Endothelial cell of hepatic sinusoid (primary cell): ENCODE results near the gene MAGOHB.
"Not testable (repeated sequence)": the region's sequence is repeated elsewhere in the genome, so short reads cannot be mapped to it uniquely, and the experiment has no call there.

Source experiments
- in situ Hi-C: cut with HindIII; loops from 2 replicates; pipeline ENCODE4 v1.10.0; 2017; ENCODE audit warnings: low sequenced_read_pairs

The MAGOHB gene

DNA sequence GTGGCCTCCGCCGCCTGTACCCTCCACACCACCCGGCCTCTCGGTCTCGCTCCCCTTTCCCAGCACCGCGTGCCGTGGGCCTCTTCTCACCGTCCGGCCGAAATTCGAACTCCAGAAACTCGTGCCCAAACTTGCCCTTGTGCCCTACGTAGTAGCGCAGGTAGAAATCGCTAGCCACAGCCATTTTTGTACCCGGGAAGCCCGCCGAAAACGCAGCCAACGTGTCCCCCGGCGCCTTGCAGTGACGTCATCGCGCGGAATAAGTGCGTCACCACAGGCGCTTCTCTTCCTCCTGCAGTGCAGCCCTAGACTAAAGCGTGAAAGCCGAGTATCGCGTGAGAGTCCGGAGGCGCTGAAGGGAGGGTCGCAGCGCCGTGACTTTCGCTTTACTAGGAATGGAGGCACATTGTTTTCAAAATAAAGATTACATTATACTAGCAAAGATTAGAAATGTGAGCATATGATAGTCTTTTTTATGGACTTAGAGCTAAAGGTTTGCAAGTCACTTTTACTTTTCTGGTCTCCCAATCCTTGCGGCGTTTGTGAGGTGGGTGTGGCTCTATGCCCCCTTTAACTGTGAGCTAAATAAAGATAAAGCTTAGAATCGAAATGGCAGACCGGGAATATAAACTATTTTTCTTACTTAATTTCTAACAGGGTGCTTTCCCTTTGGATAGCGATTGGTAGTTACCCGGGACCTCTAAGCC is at the start of gene MAGOHB:
TSS of gene MAGOHB (minus strand) at position 261 of the 707 bp plus-strand sequence. CDS start at position 184, 77 bp downstream.
- in situ Hi-C loops: no loop called here

DNA sequence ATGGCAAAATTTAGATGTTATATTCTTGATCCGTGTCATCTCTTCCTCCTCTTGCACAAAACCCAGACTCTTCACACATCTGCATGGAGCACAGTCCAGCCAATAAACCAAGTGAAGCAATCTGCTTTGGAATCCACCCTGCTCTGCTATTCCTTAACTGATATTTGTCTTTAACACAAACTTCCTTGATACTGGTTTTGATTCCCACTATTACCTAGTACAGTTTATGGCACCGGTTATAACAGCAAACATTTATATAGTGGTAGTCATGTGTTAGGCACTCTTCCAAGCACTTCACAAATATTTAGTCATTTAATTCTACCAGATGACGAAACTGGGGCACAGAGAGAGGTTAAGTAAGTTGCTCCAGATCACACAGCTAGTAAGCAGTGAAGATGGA is 47.9 kb upstream of the MAGOHB start:
- in situ Hi-C loops: no loop called here

DNA sequence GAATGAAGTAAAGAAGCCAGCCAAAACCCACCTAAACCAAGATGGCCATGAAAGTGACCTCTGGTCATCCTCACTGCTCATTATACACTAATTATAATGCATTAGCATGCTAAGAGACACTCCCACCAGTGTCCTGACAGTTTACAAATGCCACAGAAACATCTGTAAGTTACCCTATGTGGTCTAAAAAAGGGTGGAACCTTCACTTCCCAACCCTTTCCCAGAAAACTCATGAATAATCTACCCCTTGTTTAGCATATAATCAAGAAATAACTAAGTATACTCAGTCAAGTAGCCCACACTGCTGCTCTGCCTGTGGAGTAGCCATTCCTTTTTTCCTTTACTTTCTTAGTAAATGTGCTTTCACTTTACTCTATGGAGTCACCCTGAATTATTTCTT is 40.6 kb upstream of the MAGOHB start:
- in situ Hi-C loops: no loop called here

DNA sequence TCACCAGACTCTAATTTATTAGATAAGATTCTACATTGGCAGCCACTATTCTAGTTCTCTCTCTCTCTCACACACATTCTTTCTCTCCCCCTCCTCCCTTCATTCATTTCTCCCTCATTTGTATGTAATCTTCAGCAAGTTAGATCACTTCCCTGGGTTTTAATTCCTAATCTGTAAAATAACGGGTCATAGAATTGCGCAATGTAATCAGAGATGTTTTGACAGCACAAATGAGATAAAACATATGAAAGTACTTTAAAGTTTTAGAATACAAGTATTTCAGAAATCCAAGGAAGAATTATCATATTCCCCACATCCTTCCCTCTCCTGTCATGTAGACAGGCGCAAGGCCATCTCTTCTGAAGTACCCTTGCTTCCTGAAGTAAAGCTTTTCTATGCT is 38.8 kb upstream of the MAGOHB start:
- in situ Hi-C loops: no loop called here

DNA sequence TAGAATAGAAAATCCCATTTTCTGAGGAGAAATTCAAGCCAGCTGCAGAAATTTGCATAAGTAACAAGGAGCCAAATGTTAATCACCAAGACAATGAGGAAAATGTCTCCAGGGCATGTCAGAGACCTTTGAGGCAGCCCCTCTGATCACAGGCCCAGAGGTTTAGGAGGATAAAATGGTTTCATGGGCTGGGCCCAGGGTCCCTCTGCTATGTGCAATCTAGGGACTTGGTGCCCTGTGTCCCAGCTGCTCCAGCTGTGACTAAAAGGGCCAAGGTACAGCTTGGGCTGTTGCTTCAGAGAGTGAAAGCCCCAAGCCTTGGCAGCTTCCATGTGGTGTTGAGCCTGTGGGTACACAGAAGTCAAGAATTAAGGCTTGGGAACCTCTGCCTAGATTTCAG is 33.2 kb upstream of the MAGOHB start:
- in situ Hi-C loops: not testable (repeated sequence)

DNA sequence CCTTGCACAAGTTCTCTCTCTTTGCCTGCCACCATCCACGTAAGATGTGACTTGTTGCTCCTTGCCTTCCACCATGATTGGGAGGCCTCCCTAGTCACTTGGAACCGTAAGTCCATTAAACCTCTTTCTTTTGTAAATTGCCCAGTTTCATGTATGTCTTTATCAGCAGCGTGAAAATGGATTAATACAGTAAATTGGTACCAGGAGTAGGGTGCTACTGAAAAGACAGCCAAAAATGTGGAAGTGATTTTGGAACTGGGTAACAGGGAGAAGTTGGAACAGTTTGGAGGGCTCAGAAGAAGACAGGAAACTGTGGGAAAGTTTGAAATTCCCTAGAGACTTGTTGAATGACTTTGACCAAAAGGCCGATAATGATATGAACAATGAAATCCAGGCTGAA is 32.5 kb upstream of the MAGOHB start:
- in situ Hi-C loops: no loop called here

DNA sequence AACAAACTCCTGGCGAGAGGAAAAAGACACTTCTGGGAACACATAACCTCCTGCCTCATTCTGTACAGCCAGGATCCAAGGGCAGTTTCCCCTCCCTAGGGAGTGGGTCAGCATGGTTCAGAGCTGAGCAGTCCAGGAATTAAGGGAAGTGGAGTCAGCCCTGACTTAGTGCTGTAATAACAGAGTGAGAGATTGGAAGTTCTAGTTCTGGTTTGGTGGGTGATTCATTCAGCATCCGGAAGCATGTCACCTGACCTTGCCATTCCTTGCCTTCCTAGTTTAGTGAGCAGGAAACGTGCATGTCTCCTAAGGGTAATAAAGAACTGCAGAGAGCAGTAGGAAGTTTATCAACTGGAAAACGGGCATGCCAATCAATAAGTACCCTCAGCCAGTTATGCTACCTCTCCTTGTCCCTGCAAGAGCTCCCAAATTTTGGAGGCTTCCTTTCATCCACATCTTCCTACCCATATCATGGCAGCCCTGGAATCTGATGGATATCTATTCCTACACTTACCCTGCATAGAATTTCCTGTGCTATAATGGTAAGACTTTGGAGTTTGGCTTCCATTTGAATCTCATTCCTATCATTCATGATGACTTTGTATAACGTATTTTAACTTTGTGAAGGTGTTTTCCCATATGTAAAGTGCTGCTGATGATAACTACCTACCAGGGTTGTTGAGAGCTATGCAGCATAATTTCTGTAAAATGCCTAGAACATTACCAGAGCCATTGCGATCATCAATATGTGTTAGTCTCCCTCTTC is 28.5 kb upstream of the MAGOHB start:
- in situ Hi-C loops: no loop called here

DNA sequence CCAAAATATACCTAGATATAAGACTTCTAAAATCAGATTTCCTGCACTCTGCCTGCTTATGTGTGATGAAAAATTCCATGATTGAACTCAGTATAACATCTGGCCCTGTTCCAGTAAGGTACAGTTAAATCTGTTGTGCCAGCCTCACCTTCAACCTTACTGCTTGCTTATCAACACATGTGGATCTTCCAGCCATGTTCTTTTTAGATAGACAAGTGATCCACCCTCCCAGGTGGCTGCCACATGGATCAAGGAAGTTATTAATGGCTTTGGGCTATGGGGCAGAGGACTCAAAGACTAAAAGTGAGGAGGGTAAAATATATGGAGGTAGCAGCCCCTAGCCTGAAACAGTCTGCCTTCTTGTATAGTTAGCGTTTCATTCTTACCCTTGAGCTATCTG is 25.3 kb upstream of the MAGOHB start:
- in situ Hi-C loops: no loop called here

DNA sequence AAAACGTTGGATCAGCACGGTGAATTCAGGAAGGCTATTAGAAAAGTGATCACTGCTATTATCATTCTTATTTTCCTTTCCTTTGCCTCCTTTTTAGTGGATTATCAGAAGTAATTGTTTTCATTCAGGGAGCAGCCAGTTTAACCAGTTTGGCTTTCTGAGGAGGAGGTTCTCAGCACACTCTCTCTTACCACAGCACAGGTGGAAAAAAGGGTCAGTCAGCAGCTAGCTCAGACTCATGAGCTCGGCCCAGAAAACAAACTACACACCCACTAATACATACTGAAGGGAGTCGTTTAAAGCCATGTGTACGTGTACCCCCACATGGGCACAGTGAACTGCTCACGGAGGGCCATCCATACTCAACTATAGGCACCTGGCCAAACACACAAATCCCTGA is 23.2 kb upstream of the MAGOHB start:
- in situ Hi-C loops: no loop called here

DNA sequence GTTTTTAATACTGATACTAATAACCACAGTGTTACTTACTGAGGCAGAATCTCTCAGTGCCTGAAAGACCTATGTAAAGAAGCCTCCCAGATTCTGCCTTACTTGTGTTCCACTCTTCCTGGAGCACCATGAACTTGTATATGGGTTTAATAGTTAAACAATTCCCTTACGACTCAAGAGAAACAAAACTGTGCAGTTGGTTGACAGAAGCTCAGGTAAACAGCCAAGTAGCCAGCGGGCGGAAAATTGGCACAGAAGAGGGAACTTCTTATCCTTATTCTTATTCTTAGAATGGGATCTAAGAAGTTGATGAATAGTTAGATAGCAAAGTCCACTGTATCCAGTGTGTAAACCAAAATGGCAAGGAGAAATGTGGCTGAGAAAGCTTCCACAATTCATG is 22.7 kb upstream of the MAGOHB start:
- in situ Hi-C loops: no loop called here

DNA sequence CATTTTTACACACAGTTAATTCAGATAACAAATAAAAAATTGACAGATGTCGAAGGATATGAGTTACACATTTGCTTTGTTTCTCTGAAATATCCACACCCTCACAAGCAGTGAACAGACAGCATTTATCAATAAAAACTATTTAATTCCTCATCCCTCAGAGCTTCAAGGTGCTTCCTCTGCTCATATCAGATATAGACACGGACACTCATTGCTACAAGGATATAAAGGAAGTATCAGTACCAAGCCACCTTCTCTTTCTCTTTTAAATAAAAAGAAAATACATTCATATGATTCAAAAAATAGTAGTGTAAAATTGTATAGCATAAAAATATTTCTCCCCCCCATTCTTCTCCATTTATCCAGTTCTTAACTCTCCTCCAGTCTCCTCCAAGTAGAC is 21.9 kb upstream of the MAGOHB start:
- in situ Hi-C loops: no loop called here

DNA sequence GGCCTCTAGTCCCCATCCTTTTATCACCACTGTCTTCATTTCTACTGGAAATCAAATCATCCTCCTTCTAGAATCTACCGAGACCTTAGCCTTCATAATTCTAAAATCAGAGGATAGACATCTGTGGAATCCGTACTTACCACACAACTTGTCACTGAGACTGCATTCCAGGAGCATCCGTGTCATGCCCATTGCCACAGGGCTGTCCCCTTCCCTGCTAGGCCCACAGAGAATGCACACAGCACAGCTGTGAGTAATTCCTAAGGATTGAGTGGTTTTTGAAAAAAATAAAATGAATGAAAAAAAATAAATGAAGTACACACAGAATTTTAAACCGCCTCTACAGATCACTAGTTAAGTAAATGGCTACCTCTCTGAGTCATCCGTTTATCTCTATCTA is 21.0 kb upstream of the MAGOHB start:
- in situ Hi-C loops: no loop called here

DNA sequence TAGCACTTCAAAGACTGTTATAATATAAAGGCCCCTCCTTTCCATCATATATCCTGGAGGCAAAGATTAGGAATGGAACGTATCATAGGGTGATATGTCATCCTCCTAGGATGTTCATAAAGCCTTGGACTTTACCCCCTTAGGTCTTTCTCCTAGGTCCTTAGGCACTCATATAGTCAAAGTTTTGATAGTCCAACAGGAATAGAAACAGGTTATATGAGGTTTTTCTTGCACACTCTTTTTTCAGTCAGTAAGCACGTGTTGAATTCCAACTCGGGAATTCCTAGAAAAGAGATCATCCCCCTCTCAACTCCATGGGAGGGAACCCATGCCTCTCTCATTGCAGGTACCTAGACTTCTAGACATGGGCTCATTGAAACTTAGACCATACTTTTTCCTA is 20.1 kb upstream of the MAGOHB start:
- in situ Hi-C loops: no loop called here

DNA sequence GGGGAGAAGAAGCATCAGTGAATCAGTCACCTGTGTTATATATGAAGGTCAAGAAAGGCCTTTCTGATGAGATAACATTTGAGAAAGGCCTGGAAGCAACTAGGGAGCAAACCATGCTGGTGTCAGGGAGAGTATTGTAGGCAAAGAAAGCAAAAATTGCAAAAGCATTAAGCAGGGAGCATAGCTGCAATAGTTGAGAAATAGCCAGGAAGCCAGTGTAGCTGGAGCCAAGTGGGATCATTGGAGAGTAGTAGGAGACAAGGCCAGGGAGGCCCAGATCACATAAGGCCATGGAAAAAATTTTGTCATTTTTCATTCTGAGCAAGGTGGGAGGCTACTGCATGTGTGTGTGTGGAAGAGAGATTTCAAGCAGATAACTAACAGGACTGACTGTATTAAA is 18.8 kb upstream of the MAGOHB start:
- in situ Hi-C loops: no loop called here

DNA sequence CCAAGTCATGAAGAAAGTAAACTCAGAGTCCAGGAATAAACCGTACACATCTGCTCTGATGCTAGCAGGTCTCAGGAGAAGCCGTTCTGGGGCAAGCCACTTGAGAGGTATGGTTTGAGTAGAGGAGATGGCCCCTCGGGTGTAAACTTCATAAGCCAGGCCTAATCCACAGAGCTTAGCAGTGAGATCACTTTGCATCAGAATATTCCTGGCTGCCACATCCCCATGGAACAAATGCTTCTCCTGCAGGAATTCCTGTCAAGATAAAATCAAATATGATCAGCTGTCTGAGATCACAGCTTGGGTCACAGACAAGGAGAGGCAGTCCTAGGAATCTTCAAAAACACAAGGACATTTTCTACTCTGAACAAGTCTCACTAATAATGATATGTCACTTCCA is 11.2 kb upstream of the MAGOHB start:
- in situ Hi-C loops: loop anchor here (5.0 kb wide), 1 partner anchor 88 kb away; no protein-coding TSS in a partner anchor

DNA sequence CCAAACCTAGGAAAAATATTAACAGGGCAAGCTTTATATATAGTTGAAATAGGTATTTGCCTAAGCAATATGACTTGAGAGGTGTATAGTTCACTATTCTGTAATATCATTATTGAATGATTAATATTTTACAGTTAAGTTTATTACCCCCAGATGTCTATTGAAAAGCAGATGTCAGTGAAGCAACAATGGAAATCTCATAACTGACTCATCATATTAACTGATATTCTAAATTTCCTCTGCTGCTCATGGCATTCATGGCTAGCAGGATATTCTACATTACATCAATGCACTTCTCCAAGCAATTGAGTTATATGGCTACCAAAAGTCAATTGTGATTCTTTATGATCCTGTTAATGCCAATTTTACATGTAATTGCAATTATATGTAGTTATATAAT is 9.7 kb upstream of the MAGOHB start:
- in situ Hi-C loops: loop anchor here (5.0 kb wide), 1 partner anchor 89 kb away; no protein-coding TSS in a partner anchor

DNA sequence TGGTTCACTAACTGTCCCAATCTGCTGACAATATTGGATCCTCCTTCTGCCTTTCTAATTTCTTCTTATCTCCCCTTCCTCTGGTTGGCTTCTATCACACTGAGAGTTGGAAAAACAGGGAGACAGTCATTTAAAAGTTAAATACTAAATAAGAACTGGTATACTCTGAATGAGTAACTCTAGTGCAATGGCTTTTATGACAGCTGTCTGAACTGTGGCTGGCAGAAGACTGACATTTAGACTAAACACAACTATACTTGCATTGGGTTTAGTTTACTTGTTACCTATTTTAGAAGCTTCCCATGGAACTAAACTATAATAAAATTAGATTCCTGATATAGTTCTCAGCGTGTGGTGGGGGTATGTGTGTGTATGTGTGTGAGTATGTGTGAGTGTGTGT is 7.9 kb upstream of the MAGOHB start:
- in situ Hi-C loops: loop anchor here (5.0 kb wide), 1 partner anchor 91 kb away; no protein-coding TSS in a partner anchor

DNA sequence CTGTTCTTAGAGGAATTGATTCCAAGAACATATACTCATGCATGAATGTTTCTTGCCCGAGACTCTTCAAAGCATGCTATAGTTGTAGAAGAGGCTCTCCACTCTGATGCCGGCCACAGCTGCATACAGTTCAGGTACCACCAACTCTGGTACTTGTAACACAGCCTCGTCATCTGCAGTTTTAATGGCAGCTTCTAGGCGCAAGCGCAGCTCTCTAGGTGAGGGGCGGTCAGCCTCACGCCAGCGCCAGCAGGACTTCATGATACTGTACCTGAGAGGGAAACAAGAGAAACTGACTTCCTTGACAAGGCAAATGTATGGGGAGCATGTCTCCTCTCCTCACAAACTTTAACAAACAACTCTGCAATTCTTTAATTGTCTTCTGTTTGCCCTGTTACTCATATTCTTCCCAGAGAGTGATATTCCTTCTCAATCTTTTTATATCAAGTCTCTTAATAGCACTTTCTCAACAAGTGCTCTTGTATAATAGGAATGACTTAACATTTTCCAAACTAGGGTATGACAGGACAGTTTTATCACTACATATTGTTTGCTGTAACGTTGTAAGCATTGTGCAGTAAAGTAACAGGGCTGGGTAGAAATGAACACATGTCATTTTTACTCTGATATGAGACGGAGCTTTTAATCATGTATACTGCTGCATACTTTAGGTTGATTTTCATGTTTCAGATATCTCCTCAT is 6.8 kb upstream of the MAGOHB start:
- in situ Hi-C loops: loop anchor here (5.0 kb wide), 1 partner anchor 92 kb away; no protein-coding TSS in a partner anchor

DNA sequence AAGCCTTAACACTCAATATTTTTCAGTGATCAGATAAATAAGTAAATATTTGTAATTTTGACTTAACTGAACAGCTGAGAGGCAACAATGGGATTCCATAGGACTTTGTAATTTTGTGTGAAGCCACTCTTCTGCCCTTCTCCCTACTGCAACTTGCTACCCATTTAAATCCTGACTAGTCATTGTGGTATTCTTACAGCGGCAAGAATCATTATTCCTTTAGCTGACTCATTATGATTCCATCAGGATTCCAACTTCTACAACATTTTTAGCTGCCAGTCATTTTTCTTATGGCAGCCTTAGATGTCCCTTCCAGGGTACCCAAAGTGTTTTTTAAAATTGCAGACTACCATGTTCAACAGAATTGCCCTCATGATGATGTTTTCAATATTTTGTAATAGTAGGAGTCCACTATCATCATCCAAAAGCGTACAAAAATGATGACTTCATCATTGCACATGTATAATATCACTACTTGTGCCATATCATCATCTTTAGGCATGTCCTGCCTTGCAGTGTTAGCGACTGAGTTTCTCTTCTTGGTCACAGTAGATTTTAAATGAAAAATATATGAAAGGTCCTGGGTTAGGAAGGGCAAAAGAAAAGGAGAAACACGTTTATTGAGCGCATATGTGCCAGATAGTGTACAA is 5.1 kb upstream of the MAGOHB start:
- in situ Hi-C loops: no loop called here

DNA sequence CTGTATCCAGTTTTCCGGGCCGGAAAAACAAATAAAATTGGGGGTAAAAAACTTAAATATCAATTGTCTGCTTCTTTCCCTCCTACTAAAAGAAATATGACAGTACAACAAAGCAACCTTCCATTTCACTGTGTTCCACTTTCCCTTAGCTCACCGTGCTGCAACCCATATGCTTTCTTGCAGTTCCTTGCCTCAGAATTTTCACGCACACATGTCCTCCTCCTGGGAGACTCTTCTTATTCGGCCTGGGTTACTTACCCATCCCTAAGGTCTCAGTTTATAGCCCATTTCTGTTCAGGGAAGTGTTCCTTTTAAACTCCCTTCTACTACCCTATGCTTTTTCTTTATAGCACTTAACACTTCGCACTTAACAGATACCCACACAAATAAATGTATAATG is 4.5 kb upstream of the MAGOHB start:
- in situ Hi-C loops: no loop called here

DNA sequence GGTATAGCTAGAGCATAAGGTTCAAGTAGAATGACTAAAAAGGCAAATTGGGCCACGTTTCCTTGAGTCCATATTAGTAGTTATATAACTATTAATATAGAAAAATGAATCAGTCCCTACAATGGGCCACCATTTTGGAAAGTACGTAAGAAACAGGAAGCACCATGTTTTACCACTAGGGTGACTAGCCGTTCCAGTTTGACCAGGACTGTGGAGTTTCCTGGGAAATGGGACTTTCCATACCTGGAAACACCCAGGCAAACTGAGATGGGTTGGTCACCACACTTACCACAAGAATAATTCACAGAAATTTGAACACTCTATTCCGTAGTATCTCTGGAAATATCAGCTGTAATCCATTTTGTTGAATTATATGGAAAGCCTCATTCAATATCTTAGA is 2.1 kb upstream of the MAGOHB start:
- in situ Hi-C loops: no loop called here
